ENCODE results near the gene SNX18.

DNA sequence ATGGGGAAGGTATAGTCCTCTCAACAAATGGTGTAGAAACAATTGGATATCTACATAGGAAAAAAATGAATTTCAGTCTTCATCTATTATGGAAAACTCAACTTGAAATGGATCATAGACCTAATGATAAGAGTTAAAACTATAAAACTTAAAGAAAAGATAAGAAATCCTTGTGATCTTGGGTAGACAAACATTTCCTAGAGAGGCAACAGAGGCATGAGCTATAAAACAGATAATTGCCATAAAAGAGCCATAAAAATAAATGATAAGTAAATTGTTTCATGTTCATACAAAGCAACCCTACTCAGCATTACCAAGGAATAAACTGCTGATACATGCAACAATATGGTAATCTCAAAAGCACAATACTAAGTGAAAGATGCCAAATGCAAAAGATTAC lies 76.2 kb downstream of the SNX18 start:
- TF ChIP-seq, protein P1, sequence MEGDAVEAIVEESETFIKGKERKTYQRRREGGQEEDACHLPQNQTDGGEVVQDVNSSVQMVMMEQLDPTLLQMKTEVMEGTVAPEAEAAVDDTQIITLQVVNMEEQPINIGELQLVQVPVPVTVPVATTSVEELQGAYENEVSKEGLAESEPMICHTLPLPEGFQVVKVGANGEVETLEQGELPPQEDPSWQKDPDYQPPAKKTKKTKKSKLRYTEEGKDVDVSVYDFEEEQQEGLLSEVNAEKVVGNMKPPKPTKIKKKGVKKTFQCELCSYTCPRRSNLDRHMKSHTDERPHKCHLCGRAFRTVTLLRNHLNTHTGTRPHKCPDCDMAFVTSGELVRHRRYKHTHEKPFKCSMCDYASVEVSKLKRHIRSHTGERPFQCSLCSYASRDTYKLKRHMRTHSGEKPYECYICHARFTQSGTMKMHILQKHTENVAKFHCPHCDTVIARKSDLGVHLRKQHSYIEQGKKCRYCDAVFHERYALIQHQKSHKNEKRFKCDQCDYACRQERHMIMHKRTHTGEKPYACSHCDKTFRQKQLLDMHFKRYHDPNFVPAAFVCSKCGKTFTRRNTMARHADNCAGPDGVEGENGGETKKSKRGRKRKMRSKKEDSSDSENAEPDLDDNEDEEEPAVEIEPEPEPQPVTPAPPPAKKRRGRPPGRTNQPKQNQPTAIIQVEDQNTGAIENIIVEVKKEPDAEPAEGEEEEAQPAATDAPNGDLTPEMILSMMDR (IDR thresholded peaks at IDR 0.05): no peak
- no peak for TF ChIP-seq POLR2A (IDR thresholded peaks at IDR 0.05)

Measured in thyroid gland (tissue), 4 donors.